ENCODE results near the gene CEP120.

The CEP120 gene

DNA sequence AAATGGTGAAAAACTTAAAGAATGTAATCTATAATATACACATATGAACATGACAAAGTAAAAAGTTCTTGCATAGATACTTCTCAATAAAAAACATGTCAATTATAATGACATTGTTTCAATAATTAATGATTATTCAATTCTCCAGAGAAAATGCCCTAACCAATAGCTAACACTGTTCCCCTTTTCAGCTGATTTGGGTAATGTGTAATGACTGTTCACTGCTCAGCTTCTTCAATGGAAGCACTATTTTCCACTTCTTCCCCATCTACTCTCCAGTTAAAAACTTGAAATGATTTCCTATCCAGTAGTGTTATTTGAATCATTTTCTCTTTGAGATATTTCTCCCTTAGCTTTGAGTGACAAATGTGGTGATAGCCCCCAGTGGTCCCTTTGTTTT, 62.3 kb downstream of the CEP120 start:
- no peak for DNase-seq (ENCODE audit: low spot score)
- TF ChIP-seq, protein P1, sequence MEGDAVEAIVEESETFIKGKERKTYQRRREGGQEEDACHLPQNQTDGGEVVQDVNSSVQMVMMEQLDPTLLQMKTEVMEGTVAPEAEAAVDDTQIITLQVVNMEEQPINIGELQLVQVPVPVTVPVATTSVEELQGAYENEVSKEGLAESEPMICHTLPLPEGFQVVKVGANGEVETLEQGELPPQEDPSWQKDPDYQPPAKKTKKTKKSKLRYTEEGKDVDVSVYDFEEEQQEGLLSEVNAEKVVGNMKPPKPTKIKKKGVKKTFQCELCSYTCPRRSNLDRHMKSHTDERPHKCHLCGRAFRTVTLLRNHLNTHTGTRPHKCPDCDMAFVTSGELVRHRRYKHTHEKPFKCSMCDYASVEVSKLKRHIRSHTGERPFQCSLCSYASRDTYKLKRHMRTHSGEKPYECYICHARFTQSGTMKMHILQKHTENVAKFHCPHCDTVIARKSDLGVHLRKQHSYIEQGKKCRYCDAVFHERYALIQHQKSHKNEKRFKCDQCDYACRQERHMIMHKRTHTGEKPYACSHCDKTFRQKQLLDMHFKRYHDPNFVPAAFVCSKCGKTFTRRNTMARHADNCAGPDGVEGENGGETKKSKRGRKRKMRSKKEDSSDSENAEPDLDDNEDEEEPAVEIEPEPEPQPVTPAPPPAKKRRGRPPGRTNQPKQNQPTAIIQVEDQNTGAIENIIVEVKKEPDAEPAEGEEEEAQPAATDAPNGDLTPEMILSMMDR (IDR thresholded peaks at IDR 0.05; ENCODE audit: extremely low read depth, missing control alignments) = no peak

DNA sequence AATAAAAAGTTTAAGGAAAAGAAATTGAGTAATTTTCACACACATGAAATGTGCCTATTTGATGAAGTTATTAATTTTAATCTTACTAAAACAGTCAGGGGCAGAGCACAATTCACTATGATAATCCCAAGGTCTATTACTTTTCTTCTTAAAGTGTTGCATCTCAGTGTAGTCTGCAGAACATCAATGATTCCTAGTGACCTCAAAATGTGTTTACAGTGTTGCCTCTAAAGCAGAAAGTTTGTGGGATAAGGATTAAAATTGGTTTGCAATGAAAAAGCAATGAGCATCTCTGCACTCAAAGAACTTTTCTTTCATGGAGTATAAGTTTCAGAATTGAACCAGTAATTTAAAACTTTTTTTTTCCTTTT, 63.0 kb downstream of the CEP120 start:
- no peak for DNase-seq (ENCODE audit: low spot score)
- TF ChIP-seq, protein P1 (IDR thresholded peaks at IDR 0.05; ENCODE audit: extremely low read depth, missing control alignments) = no peak

DNA sequence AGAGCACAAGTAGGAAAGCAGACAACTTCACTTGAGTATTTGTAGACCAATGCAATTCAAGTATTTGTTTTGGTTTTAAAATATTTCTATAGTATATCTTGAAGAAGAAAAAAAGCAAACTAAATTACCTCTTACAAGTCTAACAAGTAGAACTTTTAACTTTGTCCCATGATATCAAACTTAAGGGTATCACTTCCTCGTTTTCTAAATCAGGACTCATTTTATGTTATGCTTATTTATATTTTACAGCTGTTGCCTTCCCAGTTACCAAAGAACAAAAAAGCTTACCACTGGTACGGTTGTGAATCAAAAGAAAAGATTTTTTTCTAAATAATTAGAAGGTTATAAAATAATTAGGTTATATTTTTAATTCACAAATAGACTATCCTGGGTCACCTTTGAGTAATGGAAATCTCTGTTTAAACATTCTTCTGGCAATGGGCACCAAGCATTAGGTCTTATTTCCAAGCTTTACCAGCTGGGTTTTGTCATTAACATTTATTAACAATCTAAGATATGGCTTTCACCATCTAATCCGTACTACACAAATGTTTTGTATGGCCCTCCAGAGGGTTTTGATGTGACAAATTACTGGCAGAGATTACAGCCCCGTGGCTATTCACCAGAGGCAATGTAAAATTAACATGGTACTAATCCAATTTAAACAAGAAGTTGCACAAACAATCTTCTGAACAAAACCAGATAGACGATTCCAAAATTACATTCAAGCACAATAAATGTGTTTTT, 63.6 kb downstream of the CEP120 start:
- DNase-seq (ENCODE audit: low spot score) = no peak
- TF ChIP-seq, protein P1 (IDR thresholded peaks at IDR 0.05; ENCODE audit: extremely low read depth, missing control alignments) = no peak

DNA sequence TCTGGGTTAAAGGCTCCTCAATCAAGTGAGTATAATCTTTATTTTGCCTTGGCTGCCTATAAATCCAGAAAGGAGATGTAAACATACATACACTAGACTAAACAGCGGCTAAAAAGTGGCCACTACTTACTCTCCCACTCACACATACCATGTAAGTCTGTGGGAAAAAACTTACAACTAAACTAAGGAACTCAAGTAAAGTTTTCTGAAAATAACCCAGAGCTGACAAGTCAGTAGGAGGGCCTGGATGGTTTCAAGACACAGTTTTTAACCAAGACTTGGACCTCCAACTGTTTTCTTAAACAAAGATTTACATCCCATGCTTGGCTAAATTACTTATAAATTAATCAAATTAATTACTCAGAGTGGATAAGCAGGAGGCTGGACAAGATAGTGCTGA, 64.5 kb downstream of the CEP120 start:
- DNase-seq (ENCODE audit: low spot score) = no peak
- TF ChIP-seq, protein P1 (IDR thresholded peaks at IDR 0.05; ENCODE audit: extremely low read depth, missing control alignments) = no peak

DNA sequence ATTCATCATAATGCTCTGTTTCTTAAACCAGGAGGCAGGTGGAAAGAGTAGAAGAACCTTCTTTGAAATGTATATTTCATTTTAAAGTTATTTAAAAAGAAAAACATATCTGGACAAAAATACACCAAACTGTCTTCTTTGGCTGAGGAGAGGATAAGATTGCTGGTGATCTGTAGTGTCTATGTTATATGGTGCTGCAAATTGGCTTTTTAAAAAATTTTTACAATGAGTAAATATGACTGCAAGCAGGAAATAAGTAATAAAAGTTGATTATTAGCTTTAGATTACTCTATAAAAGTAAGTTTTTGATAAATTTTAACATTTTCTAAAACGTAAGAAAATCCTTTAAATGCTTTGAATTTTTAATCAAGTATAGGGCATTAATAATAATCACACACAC, 64.9 kb downstream of the CEP120 start:
- TF ChIP-seq, protein P1 (IDR thresholded peaks at IDR 0.05; ENCODE audit: extremely low read depth, missing control alignments) = no peak
- no peak for DNase-seq (ENCODE audit: low spot score)

DNA sequence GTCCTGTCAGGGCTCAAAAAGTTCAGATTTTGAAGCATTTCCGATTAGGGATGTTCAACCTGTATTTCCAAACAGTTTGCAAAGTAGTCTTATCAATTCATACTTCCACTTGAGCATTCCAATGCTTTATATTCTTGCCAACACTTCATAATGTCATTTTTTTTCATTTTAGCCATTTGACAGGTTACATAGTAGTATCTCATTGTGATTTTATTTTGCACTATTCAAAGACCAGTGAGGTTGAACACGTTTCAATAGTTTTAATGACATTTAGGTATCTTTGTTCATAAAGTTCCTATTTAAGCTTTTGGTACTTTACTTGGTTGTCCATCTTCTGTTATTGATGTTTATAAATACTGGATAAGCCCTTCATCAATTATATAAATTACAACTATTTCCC, 71.4 kb downstream of the CEP120 start:
- TF ChIP-seq, protein P1 (IDR thresholded peaks at IDR 0.05; ENCODE audit: extremely low read depth, missing control alignments) = no peak
- DNase-seq (ENCODE audit: low spot score) = no peak

DNA sequence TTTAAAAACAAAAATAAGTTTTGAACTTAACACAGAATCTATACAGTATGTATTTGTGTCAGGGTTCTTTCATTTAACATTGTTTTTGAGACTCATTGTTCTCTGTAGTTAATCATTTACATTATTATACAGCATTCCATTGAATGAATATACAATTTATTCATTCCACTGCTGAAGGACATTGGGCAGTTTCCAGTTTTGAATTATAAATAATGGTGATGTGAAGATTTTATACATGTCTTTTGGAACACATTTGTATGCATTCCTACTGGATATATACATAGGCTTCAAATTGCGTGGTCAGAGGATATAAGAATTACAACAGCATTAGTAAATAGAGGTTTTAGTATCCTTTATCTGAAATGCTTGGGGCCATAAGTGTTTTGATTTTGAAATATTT, 72.0 kb downstream of the CEP120 start:
- TF ChIP-seq, protein P1 (IDR thresholded peaks at IDR 0.05; ENCODE audit: extremely low read depth, missing control alignments) = no peak
- DNase-seq (ENCODE audit: low spot score) = no peak
